Measurements from ENCODE around the gene TTLL12.

Gene TTLL12

GRCh38 chr22:43171607-43172006 lies 15.3 kb downstream of the TTLL12 start:
- H3K4me3 ChIP-seq (ENCODE audit: low read length in 2 of 2), result no peak overlapping the region
- no peaks in the 10 kb centered on the region for H3K4me1 ChIP-seq (ENCODE audit: control insufficient read depth, insufficient read depth, low read length)
- H3K9ac ChIP-seq (ENCODE audit: low read length in 2 of 2), result no peak overlapping the region
- H3K27me3 ChIP-seq (ENCODE audit: control insufficient read depth in 1 of 2, insufficient read depth in 2 of 2, low read length in 2 of 2), result no peaks in the 10 kb centered on the region
- peaks cover 14 to 39% of the 10 kb centered on the region in 2 donors for H3K36me3 ChIP-seq (ENCODE audit: control insufficient read depth in 2 of 2, insufficient read depth in 2 of 2, low read length in 2 of 2)
- no peaks in the 10 kb centered on the region for H3K9me3 ChIP-seq (ENCODE audit: control insufficient read depth in 2 of 2, low read length in 2 of 2)
- no peak overlapping the region for H3K27ac ChIP-seq (ENCODE audit: low read length)

DNA sequence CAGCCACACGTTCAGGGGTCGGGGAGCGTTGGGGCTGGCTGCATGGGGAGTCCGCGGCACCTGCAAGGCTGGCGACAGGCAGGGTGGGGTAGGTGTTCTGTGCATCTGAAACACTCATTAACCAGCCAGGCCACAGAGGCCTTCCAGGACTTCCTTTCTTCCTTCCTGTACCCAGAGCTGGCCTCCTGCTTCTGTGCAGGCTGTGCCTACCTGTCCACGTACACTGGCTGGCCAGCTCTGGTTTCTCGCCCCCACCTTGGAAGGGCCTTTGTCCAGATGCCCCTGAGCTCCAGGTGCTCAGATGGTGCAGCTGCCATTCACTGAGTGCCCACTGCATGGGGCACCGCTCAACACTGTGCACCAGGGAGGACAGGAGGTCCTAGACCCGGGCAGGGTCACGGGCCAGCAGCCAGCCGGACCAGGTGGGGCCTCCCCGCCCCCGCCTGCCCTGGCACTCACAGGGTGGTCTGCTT lies 15.9 kb downstream of the TTLL12 start:
- H3K4me3 ChIP-seq (ENCODE audit: low read length in 2 of 2), result no peak overlapping the region
- H3K27me3 ChIP-seq (ENCODE audit: control insufficient read depth in 1 of 2, insufficient read depth in 2 of 2, low read length in 2 of 2), result no peaks in the 10 kb centered on the region
- H3K36me3 ChIP-seq (ENCODE audit: control insufficient read depth in 2 of 2, insufficient read depth in 2 of 2, low read length in 2 of 2), result peaks cover 14 to 37% of the 10 kb centered on the region in 2 donors
- H3K9me3 ChIP-seq (ENCODE audit: control insufficient read depth in 2 of 2, low read length in 2 of 2), result no peaks in the 10 kb centered on the region
- H3K27ac ChIP-seq (ENCODE audit: low read length), result no peak overlapping the region
- H3K9ac ChIP-seq (ENCODE audit: low read length in 2 of 2), result no peak overlapping the region
- no peaks in the 10 kb centered on the region for H3K4me1 ChIP-seq (ENCODE audit: control insufficient read depth, insufficient read depth, low read length)

- Histone ChIP-seq H3K9ac (ENCODE audit: low read length in 2 of 2) (no peak overlapping the region), H3K4me1 (ENCODE audit: control insufficient read depth, insufficient read depth, low read length) (no peaks in the 10 kb centered on the region), H3K9me3 (ENCODE audit: control insufficient read depth in 2 of 2, low read length in 2 of 2) (no peaks in the 10 kb centered on the region), H3K27ac (ENCODE audit: low read length) (no peak overlapping the region), H3K4me3 (ENCODE audit: low read length in 2 of 2) (no peak overlapping the region), H3K27me3 (ENCODE audit: control insufficient read depth in 1 of 2, insufficient read depth in 2 of 2, low read length in 2 of 2) (no peaks in the 10 kb centered on the region), H3K36me3 (ENCODE audit: control insufficient read depth in 2 of 2, insufficient read depth in 2 of 2, low read length in 2 of 2) (peaks cover 14 to 34% of the 10 kb centered on the region in 2 donors)
These were observed 16.8 kb downstream of the TTLL12 start for GRCh38 chr22:43170131-43170480.

GRCh38 chr22:43169310-43170130 lies 17.4 kb downstream of the TTLL12 start:
- Histone ChIP-seq H3K36me3 (ENCODE audit: control insufficient read depth in 2 of 2, insufficient read depth in 2 of 2, low read length in 2 of 2) (peaks cover 14 to 29% of the 10 kb centered on the region in 2 donors), H3K9ac (ENCODE audit: low read length in 2 of 2) (no peak overlapping the region), H3K27ac (ENCODE audit: low read length) (no peak overlapping the region), H3K9me3 (ENCODE audit: control insufficient read depth in 2 of 2, low read length in 2 of 2) (no peaks in the 10 kb centered on the region), H3K4me1 (ENCODE audit: control insufficient read depth, insufficient read depth, low read length) (no peaks in the 10 kb centered on the region), H3K4me3 (ENCODE audit: low read length in 2 of 2) (no peak overlapping the region), H3K27me3 (ENCODE audit: control insufficient read depth in 1 of 2, insufficient read depth in 2 of 2, low read length in 2 of 2) (no peaks in the 10 kb centered on the region)

DNA sequence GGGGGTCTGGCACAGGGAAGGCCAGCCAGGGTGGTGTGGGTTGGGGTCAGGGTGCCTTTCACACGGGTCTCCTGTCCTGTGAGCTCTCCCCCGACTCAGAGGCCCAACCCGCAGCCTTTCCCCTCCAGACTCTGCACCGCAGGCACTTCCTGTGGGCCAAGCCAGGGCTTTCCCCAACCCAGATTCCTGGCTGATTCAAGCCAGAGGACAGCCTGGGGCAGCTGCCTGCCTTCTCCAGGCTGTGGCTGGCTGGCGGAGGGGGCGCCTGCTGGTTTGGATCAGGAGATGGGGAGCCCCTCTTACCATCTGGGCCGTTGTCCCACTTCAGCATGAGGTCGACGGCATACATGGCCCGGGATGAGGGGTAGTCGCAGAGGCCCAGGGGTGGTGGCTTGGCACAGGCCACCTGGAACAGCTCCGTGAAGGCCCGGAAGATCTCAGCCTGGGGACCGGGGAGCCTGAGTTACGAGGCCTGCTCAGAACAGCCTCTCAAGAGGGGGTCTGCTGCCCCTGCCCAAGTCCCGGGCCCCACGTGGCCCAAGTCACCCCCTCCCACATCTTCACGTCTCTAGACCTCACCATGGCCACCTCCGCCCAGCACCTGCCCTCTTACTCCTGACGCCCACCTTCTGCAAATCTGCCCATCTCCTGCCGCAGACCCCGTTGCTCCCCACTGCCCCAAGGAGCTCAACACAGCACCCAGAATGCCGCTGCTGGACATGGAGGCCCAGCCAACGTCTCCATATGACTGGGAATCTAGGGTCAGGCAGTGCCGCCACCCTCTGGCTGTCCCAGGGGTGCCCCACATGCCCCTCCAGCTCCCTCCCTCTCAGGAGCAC lies 18.2 kb downstream of the TTLL12 start:
- Histone ChIP-seq H3K4me3 (ENCODE audit: low read length in 2 of 2) (no peak overlapping the region), H3K27me3 (ENCODE audit: control insufficient read depth in 1 of 2, insufficient read depth in 2 of 2, low read length in 2 of 2) (no peaks in the 10 kb centered on the region), H3K9ac (ENCODE audit: low read length in 2 of 2) (no peak overlapping the region), H3K27ac (ENCODE audit: low read length) (no peak overlapping the region), H3K4me1 (ENCODE audit: control insufficient read depth, insufficient read depth, low read length) (no peaks in the 10 kb centered on the region), H3K9me3 (ENCODE audit: control insufficient read depth in 2 of 2, low read length in 2 of 2) (no peaks in the 10 kb centered on the region), H3K36me3 (ENCODE audit: control insufficient read depth in 2 of 2, insufficient read depth in 2 of 2, low read length in 2 of 2) (peaks cover 10 to 26% of the 10 kb centered on the region in 2 donors)

DNA sequence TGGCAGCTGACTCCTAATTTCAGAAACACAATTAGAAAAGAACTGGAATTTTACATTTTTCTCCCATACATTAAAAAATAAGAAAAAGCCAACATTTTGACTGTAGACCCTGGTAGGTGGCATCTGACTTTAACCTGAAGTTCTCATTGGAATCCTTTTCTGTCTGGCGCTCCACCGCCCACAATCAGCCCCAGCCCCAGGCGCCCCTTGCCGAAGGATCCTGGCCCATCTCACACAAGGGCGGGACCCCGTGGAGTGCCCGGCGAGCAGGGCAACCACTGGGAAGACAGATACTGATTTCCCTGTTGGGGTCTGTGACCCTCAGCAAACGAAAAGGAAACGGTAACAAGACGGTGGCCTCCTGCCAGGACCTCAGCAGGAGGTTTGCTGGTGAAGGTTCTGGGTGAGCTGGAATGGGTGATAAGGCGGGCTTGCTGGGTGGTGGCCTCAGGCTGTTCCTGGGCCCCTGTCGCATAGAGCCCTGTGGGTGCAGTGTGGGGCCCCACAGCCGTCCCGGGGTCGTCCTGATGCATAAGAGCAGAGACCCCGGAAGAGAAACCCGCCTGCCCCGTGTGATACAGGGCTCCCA lies 19.8 kb downstream of the TTLL12 start:
- H3K4me1 ChIP-seq (ENCODE audit: control insufficient read depth, insufficient read depth, low read length), result peaks cover 6% of the 10 kb centered on the region
- peaks cover 6 to 22% of the 10 kb centered on the region in 2 donors for H3K36me3 ChIP-seq (ENCODE audit: control insufficient read depth in 2 of 2, insufficient read depth in 2 of 2, low read length in 2 of 2)
- no peak overlapping the region for H3K4me3 ChIP-seq (ENCODE audit: low read length in 2 of 2)
- no peaks in the 10 kb centered on the region for H3K9me3 ChIP-seq (ENCODE audit: control insufficient read depth in 2 of 2, low read length in 2 of 2)
- no peak overlapping the region for H3K9ac ChIP-seq (ENCODE audit: low read length in 2 of 2)
- no peak overlapping the region for H3K27ac ChIP-seq (ENCODE audit: low read length)
- no peaks in the 10 kb centered on the region for H3K27me3 ChIP-seq (ENCODE audit: control insufficient read depth in 1 of 2, insufficient read depth in 2 of 2, low read length in 2 of 2)

DNA sequence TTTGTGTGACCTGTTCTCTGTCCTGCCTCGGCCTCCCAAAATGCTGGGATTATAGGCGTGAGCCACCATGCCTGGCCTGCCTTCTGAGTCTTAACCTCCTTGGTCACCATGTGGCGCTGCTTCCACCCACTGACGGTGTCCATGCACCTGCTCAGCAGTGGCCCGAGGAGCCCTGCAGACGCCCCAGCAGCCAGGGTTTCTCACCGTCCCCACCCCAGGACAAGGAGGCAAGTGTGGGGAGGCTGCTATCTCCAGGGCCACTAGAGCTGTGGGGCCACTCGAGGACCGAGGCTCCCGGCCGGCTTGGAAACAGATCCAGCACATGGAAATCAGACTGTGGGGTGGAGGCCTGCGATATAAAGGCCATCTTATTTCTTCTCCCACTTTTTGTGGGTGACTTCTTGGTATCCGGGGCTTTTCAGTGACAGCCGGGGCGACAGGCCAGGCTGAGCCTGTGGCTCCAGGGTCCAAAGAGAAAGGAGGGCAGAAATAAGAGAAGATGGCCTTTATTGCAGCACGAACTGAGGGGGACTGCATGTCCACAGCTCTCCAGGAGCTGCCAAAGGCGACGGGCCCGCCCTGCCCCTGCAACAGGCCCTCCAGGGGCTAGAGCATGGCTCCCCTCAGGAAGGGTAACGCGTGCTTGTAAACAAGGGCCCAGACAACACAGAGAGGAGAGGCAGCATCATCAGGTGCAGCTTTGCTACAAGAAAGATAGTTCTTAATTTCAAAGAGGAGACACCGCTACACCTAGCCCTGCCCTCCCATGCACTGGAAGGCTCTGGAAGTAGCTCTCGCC lies 20.6 kb downstream of the TTLL12 start:
- peaks cover 6 to 15% of the 10 kb centered on the region in 2 donors for H3K36me3 ChIP-seq (ENCODE audit: control insufficient read depth in 2 of 2, insufficient read depth in 2 of 2, low read length in 2 of 2)
- peaks cover 6% of the 10 kb centered on the region for H3K4me1 ChIP-seq (ENCODE audit: control insufficient read depth, insufficient read depth, low read length)
- H3K27ac ChIP-seq (ENCODE audit: low read length), result no peak overlapping the region
- no peaks in the 10 kb centered on the region for H3K27me3 ChIP-seq (ENCODE audit: control insufficient read depth in 1 of 2, insufficient read depth in 2 of 2, low read length in 2 of 2)
- H3K4me3 ChIP-seq (ENCODE audit: low read length in 2 of 2), result no peak overlapping the region
- H3K9ac ChIP-seq (ENCODE audit: low read length in 2 of 2), result no peak overlapping the region
- no peaks in the 10 kb centered on the region for H3K9me3 ChIP-seq (ENCODE audit: control insufficient read depth in 2 of 2, low read length in 2 of 2)

- H3K4me3 ChIP-seq (ENCODE audit: low read length in 2 of 2), result no peak overlapping the region
- no peaks in the 10 kb centered on the region for H3K27me3 ChIP-seq (ENCODE audit: control insufficient read depth in 1 of 2, insufficient read depth in 2 of 2, low read length in 2 of 2)
- no peak overlapping the region for H3K27ac ChIP-seq (ENCODE audit: low read length)
- peaks cover 6% of the 10 kb centered on the region for H3K4me1 ChIP-seq (ENCODE audit: control insufficient read depth, insufficient read depth, low read length)
- H3K9me3 ChIP-seq (ENCODE audit: control insufficient read depth in 2 of 2, low read length in 2 of 2), result no peaks in the 10 kb centered on the region
- peaks cover 0 to 13% of the 10 kb centered on the region in 2 donors for H3K36me3 ChIP-seq (ENCODE audit: control insufficient read depth in 2 of 2, insufficient read depth in 2 of 2, low read length in 2 of 2)
- H3K9ac ChIP-seq (ENCODE audit: low read length in 2 of 2), result no peak overlapping the region
These were observed 22.3 kb downstream of the TTLL12 start for GRCh38 chr22:43164636-43165035.

DNA sequence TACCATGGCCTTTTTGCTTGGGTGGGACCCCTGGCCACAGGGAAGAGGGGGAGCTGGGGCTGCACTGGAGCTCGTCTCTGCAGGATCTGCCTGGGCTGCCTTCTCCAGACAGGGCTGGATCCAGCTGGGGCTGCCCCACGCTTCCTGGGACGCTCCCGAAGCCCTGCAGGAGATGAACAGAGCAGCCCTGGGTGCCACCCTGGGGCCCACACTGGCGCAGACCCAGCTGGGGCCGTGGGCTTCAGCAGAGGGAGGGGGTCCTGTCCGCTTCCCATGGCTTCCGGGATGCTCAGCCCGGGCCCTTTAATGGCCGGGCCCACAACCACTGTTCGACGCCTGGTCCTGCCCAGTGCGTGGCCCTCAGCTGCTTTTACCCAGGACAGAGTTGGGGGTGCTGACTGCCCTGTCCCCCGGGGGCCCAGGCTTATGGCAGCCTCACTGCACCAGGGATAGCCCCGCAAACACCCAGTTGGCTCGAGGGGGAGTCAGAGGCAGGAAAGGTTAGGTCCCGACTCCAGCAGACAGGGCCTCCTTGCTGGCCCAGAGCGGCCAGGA lies 23.6 kb downstream of the TTLL12 start:
- H3K4me3 ChIP-seq (ENCODE audit: low read length in 2 of 2), result no peak overlapping the region
- H3K9ac ChIP-seq (ENCODE audit: low read length in 2 of 2), result no peak overlapping the region
- peaks cover 9% of the 10 kb centered on the region for H3K4me1 ChIP-seq (ENCODE audit: control insufficient read depth, insufficient read depth, low read length)
- H3K27ac ChIP-seq (ENCODE audit: low read length), result no peak overlapping the region
- no peaks in the 10 kb centered on the region for H3K9me3 ChIP-seq (ENCODE audit: control insufficient read depth in 2 of 2, low read length in 2 of 2)
- H3K36me3 ChIP-seq (ENCODE audit: control insufficient read depth in 2 of 2, insufficient read depth in 2 of 2, low read length in 2 of 2), result peaks cover 0 to 15% of the 10 kb centered on the region in 2 donors
- no peaks in the 10 kb centered on the region for H3K27me3 ChIP-seq (ENCODE audit: control insufficient read depth in 1 of 2, insufficient read depth in 2 of 2, low read length in 2 of 2)
